Panc1 (cell line): ENCODE data around the gene SLC27A1. TPM values are rescaled to one million over a fixed set of nuclear protein-coding genes. Genes with fewer than 3 reads are reported as not detected.

ENCODE experiments used
- ATAC-seq: fragments of 200-7000 bp; cut with Tn5 transposase; 2 replicates; pipeline ENCODE4 v1.9.1; 2020; ENCODE audit warnings: mild to moderate bottlenecking, moderate library complexity
- BruUV-seq: library from RNA; stranded (reverse); fragments of 400-500 nt; replicated peaks from 2 replicates; lab custom pipeline; 2021; lab: Mats Ljungman, UMichigan
- CTCF ChIA-PET: fragments of 300-600 bp; sonication (Branson Sonifier 250); formaldehyde crosslinking; loops from one replicate; lab custom pipeline; 2022; ENCODE audit warnings: antibody characterized with exemption; lab: Charles Lee
- POLR2A ChIA-PET: fragments of 300-600 bp; sonication (Branson Sonifier 250); formaldehyde crosslinking; loops from one replicate; lab custom pipeline; 2022; ENCODE audit warnings: antibody characterized with exemption; lab: Charles Lee
- DNase-seq: peaks from one replicate; pipeline ENCODE4 v3.0.0-alpha.2; 2010; ENCODE audit warnings: low read depth, low spot score
- H3K27ac ChIP-seq: 2 replicates; pipeline ENCODE4 v1.5.1; 2011; ENCODE audit warnings: mild to moderate bottlenecking, low read length, inconsistent platforms
- H3K27me3 ChIP-seq: fragments of 200-500 bp; sonication (Bioruptor generic); 2 replicates; pipeline ENCODE4 v1.6.0; 2014; ENCODE audit warnings: low read length, inconsistent platforms; ENCODE audit not compliant: control insufficient read depth, insufficient read depth
- H3K36me3 ChIP-seq: fragments of 200-500 bp; sonication (Bioruptor generic); 2 replicates; pipeline ENCODE4 v1.5.1; 2014; ENCODE audit warnings: inconsistent platforms, mild to moderate bottlenecking, low read length, moderate library complexity; ENCODE audit not compliant: control insufficient read depth, insufficient read depth
- H3K4me1 ChIP-seq: 2 replicates; pipeline ENCODE4 v1.5.1; 2011; ENCODE audit warnings: inconsistent platforms, mild to moderate bottlenecking, low read length, moderate library complexity; ENCODE audit not compliant: control insufficient read depth, insufficient read depth
- H3K4me3 ChIP-seq, 2 experiments: 2 replicates each; pipeline ENCODE4 v1.5.1; 2011 to 2012; ENCODE audit warnings: low read depth in 2 of 2, low read length in 2 of 2, mild to moderate bottlenecking in 2 of 2, inconsistent platforms in 1 of 2, moderate library complexity in 1 of 2
- H3K9me3 ChIP-seq: fragments of 200-500 bp; sonication (Bioruptor generic); 2 replicates; pipeline ENCODE4 v1.5.1; 2014; ENCODE audit warnings: low read depth, mild to moderate bottlenecking, inconsistent platforms, low read length, moderate library complexity; ENCODE audit not compliant: control insufficient read depth, insufficient read depth
- POLR2AphosphoS5 ChIP-seq: IDR thresholded peaks from 2 replicates; pipeline ENCODE4 v1.6.1; 2012; ENCODE audit warnings: mild to moderate bottlenecking, low read depth, low read length, moderate library complexity
- SIN3A ChIP-seq: IDR thresholded peaks from 2 replicates; pipeline ENCODE4 v1.6.1; 2012; ENCODE audit warnings: low read depth, mild to moderate bottlenecking, low read length, moderate library complexity, borderline replicate concordance; ENCODE audit not compliant: insufficient read depth
- TCF7L2 ChIP-seq: IDR thresholded peaks from 2 replicates; pipeline ENCODE4 v1.6.1; 2011; ENCODE audit warnings: mild to moderate bottlenecking, low read depth, low read length, inconsistent platforms
- in situ Hi-C: cut with HindIII; loops from 2 replicates; pipeline ENCODE4 v1.10.0; 2016; ENCODE audit warnings: low sequenced_read_pairs, low pct_unique_long_range_greater_than_20kb
- intact Hi-C: fragments of 100-400 bp; cut with micrococcal nuclease; formaldehyde crosslinking; loops from one replicate; pipeline ENCODE4 v1.10.0; 2022; ENCODE audit not compliant: unreplicated experiment
- total RNA-seq: library from RNA; stranded (reverse); gene quantifications from one replicate; pipeline ENCODE4 v1.2.1, GENCODE V29; 2021; ENCODE audit not compliant: unreplicated experiment
- TF ChIP-seq, protein P1 (sequence below): fragments of 450-650 bp; IDR thresholded peaks from 2 replicates; pipeline ENCODE4 v1.5.1; 2017; ENCODE audit warnings: mild to moderate bottlenecking
- TF ChIP-seq, protein P2 (sequence below), 2 experiments: IDR thresholded peaks; 2 replicates each; pipeline ENCODE4 v1.6.1; 2011 to 2012; ENCODE audit warnings: low read depth in 2 of 2, control low read depth in 1 of 2, low read length in 1 of 2, mild to moderate bottlenecking in 1 of 2, moderate library complexity in 1 of 2; ENCODE audit not compliant: insufficient read depth in 1 of 2

SLC27A1 gene
- total RNA-seq, 1 experiment from 2014 or later: 5.4 TPM

DNA sequence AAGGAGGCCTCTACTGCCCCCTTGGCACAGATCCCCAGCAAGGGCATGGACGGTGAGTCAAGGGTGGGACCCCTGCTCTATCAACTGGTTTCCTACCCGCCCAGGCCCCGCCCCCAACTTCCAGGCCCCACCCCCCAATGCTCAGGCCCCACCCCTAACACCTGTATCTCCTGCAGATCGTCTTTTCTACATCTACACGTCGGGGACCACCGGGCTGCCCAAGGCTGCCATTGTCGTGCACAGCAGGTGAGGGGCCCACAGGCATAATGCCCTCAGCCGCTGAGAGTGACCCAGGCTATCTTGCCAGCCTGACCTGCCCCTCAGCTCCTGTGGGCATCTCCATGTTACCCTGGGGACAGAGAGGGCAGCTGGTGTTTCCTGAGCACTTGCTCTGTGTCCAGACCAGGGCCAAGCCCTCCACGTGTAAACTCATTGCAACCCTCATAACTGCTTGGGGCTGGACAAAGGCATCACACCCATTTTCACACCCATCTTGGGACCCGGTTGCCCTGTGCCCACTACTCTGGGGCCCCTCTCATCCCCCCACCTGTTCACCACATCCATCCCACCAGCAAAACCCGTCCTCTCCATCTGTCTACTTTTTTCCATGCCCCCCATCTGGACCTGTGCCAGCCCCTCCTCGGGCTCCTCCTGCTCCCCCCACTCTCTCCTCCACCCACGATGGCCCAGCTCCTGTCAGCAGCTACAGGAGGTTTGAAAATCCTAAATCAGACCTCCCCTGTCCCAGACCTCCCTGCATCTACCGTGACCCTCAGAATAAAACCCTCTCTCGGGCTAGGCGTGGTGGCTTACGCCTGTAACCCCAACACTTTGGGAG, 17.2 kb downstream of the SLC27A1 start:
- Histone ChIP-seq H3K9me3 (no peaks in the 10 kb centered on the region), H3K4me1 (no peaks in the 10 kb centered on the region), H3K4me3 (no peak overlapping the region), H3K36me3 (no peaks in the 10 kb centered on the region), H3K27ac (no peak overlapping the region), H3K27me3 (no peaks in the 10 kb centered on the region)
- POLR2A ChIA-PET: no interaction called here
- TF ChIP-seq, protein P1, sequence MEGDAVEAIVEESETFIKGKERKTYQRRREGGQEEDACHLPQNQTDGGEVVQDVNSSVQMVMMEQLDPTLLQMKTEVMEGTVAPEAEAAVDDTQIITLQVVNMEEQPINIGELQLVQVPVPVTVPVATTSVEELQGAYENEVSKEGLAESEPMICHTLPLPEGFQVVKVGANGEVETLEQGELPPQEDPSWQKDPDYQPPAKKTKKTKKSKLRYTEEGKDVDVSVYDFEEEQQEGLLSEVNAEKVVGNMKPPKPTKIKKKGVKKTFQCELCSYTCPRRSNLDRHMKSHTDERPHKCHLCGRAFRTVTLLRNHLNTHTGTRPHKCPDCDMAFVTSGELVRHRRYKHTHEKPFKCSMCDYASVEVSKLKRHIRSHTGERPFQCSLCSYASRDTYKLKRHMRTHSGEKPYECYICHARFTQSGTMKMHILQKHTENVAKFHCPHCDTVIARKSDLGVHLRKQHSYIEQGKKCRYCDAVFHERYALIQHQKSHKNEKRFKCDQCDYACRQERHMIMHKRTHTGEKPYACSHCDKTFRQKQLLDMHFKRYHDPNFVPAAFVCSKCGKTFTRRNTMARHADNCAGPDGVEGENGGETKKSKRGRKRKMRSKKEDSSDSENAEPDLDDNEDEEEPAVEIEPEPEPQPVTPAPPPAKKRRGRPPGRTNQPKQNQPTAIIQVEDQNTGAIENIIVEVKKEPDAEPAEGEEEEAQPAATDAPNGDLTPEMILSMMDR: no peak
- no peak for TF ChIP-seq TCF7L2
- TF ChIP-seq POLR2AphosphoS5: no peak
- TF ChIP-seq, protein P2, sequence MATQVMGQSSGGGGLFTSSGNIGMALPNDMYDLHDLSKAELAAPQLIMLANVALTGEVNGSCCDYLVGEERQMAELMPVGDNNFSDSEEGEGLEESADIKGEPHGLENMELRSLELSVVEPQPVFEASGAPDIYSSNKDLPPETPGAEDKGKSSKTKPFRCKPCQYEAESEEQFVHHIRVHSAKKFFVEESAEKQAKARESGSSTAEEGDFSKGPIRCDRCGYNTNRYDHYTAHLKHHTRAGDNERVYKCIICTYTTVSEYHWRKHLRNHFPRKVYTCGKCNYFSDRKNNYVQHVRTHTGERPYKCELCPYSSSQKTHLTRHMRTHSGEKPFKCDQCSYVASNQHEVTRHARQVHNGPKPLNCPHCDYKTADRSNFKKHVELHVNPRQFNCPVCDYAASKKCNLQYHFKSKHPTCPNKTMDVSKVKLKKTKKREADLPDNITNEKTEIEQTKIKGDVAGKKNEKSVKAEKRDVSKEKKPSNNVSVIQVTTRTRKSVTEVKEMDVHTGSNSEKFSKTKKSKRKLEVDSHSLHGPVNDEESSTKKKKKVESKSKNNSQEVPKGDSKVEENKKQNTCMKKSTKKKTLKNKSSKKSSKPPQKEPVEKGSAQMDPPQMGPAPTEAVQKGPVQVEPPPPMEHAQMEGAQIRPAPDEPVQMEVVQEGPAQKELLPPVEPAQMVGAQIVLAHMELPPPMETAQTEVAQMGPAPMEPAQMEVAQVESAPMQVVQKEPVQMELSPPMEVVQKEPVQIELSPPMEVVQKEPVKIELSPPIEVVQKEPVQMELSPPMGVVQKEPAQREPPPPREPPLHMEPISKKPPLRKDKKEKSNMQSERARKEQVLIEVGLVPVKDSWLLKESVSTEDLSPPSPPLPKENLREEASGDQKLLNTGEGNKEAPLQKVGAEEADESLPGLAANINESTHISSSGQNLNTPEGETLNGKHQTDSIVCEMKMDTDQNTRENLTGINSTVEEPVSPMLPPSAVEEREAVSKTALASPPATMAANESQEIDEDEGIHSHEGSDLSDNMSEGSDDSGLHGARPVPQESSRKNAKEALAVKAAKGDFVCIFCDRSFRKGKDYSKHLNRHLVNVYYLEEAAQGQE (IDR thresholded peaks at IDR 0.05; ENCODE audit: insufficient read depth in 1 of 2, low read depth in 2 of 2, low read length in 1 of 2): no peak
- no peak for TF ChIP-seq SIN3A
- intact Hi-C loops (no loop called here), in situ Hi-C loops (no loop called here)
- BruUV-seq: no TSS peak
- DNase-seq (no peak), ATAC-seq (no peak)
- CTCF ChIA-PET: no interaction called here

DNA sequence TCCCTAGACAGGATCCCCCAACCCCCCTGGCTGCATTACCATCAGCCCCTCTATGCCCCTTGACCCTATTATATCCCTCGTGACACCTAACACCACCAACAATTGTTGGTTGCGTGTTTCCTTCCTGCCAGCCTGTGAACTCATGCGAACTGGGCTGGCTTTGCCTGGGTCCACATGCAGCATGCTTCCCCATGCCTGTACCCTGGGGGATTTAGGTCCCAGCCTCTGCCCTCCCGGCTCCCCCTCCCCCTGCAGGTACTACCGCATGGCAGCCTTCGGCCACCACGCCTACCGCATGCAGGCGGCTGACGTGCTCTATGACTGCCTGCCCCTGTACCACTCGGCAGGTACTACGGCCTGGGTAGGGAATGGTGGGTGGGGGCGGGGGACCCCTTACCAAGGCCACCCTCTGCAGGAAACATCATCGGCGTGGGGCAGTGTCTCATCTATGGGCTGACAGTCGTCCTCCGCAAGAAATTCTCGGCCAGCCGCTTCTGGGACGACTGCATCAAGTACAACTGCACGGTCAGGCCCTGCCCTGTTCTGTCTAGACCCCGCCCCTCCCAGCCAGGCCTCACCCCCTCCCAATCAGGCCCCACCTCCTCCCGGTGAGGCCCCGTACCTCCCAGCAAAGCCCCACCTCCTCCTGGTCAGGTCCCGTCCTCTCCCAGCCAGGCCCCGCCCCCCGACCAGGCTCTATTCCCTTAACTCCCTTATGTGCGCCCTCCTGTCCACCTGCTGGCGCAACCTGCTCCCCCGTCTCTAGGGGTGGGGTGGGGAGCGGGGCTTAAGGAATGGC, 18.5 kb downstream of the SLC27A1 start:
- POLR2A ChIA-PET: no interaction called here
- BruUV-seq: no TSS peak
- TF ChIP-seq POLR2AphosphoS5 (no peak), SIN3A (no peak), TCF7L2 (no peak)
- TF ChIP-seq, protein P2 (IDR thresholded peaks at IDR 0.05; ENCODE audit: insufficient read depth in 1 of 2, low read depth in 2 of 2, low read length in 1 of 2): no peak
- TF ChIP-seq, protein P1: no peak
- no peaks in the 10 kb centered on the region for H3K4me1 ChIP-seq
- no peaks in the 10 kb centered on the region for H3K36me3 ChIP-seq
- ATAC-seq (peak; percentile 90), DNase-seq (no peak)
- CTCF ChIA-PET: no interaction called here
- no peak overlapping the region for H3K27ac ChIP-seq
- no peak overlapping the region for H3K4me3 ChIP-seq
- H3K9me3 ChIP-seq: no peaks in the 10 kb centered on the region
- in situ Hi-C loops (no loop called here), intact Hi-C loops (no loop called here)
- no peaks in the 10 kb centered on the region for H3K27me3 ChIP-seq
